DMS53 treated with DMSO at 0.1 percent for 48 hours (cell line): ENCODE measurements around the gene OPA1.

ENCODE experiments used
- DNase-seq: peaks from one replicate; lab custom pipeline; 2025; ENCODE audit not compliant: unreplicated experiment; lab: John Stamatoyannopoulos, UW

The OPA1 gene

DNA sequence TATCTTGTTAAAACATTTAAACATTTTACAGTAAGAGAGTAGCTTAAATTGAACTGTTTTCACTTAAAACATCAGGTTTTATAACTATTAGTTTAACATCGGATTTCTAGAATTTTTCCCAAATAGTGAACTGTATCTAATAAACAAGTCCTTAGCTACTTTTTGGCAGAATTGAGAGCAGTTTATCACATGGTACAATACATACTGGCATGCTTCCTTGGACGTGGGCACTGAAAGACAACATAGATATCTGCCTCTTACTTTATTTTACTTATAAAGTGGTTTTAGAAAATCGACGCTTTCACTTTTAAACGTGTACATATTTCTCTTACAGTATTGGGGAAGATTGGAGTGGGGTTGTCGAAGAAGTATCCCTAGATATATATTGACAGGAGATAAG lies 52.8 kb downstream of the OPA1 start:
- no peak for DNase-seq

DNA sequence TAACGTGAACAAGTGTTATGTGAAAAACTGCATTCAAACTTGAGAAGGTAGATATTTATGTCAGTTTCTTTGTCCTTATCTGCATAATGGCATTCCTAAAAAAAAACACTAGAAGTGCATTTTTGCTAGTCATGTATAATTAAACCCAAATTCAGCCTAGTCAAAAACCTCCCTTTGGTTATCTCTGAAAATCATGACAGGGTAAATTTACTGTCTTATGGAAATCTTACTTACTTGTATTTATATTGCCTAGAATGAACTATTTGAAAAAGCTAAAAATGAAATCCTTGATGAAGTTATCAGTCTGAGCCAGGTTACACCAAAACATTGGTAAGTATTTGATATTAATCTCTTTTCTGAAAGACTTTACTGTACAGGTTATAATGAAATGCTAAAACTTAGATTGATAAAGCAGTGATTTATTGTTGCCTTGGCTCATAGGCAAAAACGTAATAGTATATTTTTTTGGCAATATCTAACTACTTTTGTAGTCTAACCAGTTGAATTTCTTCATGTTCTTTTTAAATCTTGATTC lies 55.6 kb downstream of the OPA1 start:
- DNase-seq = no peak

DNA sequence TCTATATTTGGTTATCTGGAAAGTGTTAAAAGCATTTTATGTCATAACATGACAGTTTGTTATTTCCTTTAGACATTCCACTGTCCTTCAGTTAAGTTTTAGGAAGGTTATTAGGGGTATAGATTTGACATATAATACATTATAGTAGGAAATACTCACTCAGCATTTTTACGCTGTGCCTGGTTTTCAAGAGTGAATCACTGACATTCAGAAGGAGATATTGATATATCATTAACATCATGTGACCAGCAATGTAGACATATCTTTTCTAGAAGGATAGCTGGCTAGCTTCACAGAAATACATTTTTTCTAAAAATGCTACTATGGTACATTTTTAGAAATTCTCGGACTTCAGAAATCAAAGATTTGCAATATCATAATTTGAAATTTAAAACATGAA lies 57.6 kb downstream of the OPA1 start:
- no peak for DNase-seq

DNA sequence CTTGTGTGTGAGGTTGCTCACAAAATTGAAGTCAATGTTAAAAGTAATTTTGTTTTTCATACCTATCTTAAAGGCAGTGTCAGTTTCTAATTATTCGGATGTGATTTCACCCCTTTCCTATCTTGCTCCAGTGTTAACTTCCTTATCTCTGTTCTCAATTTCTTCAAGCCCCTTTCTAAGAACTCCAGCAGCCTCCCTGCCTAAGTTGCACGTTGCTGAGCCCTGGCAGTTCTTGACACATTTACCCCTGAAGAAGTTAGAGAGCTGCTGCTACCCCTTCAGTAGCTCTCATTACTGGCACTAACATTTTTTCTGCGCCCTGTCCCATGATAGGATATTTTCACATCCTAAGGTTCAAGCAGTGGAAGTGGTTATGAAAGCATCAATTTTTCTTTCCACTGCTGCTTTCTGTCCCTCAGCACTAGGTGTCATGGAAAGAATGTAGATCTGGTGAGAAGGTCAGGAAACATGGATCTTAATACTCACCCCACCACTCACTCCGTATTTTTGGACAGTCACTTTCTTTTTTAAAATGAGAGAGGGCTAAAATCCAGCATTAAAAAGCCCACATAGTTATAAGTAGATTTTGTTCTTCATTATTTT lies 62.9 kb downstream of the OPA1 start:
- DNase-seq = no peak

DNA sequence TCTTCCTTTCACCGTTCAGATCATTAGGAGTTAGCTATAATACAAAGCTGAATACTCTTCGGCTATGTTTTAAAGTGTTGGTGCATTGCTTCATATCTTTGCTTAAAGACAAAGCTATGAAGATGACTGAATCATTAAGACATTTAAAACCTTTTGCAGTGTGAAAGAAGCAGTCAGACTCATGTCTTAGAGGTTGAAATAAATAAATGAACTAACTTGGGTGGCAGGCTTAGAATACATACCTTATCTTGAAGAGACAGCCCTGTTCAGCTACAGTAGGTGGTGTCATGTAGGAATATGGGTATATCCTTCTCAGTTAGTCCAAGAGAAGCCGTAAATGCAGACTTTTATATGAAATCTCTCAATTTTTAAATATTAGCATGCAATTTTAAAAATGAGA lies 63.4 kb downstream of the OPA1 start:
- DNase-seq = no peak

DNA sequence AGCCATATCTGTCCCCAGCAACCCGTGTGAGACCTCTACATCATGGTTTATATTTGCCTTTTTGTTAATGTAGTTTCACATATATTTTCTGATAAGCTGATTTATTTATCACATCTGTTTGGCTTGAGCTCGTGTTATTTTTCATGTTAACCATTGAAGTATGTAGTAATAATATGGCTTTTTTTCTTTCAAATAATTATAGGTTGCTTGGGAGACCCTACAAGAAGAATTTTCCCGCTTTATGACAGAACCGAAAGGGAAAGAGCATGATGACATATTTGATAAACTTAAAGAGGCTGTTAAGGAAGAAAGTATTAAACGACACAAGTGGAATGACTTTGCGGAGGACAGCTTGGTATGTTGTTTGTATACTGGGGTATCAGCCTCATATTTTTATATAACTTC lies 63.9 kb downstream of the OPA1 start:
- no peak for DNase-seq

DNA sequence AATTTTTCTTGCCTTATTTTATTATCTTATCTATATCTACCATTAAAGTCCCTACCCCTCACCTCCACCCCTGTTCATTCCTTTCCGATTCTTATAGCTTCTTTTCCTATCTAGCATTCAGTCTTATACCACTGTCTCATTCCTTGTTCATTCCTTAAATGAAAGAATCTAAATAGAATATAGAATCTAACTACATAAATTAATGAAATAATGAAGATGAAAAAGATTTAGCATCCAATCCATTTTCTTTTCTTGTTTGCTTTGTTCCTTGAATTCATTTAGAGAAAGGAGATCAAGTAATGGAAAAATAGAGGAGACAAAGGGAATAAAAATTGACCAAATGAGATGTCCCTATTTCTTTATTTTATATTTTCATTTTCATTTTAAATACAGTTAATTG lies 67.2 kb downstream of the OPA1 start:
- DNase-seq = no peak

DNA sequence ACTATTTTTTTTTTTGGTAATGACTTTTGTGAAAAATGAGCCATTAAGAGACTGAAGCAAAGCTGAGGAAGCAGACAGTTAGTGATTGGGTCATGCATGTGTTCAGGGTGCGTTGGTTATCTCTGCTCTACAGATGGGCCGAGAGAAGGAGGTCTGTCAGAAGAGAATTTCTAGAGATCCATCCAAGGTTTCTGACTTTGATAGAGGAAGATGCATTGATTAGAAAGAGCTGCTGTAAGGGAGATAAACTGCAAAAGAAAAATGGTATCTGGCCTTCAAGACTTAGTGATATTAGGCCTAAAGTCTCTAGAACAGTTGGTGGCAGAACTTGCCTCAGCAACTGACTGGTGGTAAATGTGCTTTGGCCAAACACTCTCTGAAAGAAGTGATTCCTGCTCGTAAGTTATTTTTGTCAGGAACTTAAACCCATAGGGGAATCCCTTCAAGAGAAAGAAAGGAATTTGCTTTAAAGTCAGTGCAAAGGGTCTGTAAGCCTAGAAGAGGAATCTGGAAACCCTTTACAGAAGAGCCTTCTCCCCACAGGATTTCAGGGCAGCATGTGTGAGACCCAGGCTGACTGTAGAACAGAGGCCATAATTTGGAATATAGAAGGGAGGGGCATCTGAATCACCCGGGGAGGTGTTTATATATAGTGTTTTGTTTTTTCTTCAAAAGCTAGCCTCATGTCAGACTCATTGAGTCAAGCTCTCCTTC lies 67.8 kb downstream of the OPA1 start:
- DNase-seq = no peak

DNA sequence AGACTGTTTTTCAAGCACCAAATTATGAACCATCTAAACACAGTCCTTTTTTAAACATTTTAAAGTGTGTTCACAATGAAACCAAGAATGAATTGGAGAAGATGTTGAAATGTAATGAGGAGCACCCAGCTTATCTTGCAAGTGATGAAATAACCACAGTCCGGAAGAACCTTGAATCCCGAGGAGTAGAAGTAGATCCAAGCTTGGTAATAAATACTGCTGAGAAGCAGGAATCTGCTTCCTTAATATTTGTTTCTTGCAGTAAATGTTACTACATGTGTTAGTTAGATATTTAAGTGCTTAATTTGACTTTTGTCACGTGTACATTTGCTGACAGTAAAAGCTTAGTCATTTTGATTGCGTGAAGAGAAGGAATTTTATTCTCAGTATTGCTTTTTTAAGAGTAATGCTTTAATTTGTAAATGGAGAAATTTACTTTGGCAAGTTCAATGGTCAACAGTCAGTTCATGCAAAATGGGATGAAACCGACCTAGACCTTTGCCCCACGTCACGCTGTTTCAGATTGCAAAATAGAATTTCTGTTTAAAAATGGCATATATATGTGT lies 69.8 kb downstream of the OPA1 start:
- no peak for DNase-seq

DNA sequence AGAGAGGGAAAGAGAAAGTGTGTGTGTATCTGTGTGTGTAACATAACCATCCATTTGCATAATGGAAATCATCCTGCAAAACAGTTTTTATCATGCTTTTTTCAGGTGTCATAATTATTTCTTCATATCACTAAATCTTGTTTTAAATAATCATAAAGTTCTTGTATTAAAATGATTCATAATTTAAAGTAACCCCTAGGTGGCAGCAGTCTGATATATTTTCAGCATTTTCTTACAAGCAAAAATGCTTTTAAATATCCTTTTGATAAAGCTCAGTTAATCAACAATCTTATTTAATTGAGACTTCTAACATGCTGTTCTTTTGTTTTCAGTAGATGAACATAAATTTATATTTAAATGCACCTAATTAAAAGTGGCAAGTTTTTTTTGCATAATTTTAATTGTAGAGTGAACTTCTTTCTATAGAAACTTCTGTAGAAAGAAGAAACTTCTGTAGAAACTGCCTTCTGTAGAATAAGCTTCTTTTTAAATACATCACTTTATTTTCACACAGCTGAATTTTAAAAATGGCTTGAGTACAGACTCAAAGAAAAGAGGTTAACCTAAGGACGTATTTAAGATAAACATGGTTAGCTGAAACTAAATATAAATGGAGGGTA lies 72.5 kb downstream of the OPA1 start:
- DNase-seq = peak; percentile 17

DNA sequence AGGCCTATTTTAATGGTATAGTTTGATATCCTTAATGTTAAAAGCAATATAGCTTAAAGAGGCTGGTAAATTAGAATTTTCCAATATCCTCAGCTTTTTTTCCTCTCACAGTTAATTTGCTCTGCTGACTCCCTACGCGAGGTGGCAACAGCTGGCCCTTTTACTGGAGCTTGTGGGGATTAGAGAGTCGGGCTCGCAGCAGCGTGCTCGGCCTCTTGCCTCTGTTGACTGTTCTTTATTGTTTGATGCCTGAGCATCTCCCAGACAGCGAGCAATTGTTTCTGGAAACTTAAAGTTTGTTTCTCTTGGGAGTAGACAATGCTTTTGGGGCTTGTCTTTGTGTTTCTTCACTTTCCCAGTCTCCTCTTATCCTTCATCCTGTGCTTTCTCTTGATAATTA lies 80.8 kb downstream of the OPA1 start:
- DNase-seq = no peak

DNA sequence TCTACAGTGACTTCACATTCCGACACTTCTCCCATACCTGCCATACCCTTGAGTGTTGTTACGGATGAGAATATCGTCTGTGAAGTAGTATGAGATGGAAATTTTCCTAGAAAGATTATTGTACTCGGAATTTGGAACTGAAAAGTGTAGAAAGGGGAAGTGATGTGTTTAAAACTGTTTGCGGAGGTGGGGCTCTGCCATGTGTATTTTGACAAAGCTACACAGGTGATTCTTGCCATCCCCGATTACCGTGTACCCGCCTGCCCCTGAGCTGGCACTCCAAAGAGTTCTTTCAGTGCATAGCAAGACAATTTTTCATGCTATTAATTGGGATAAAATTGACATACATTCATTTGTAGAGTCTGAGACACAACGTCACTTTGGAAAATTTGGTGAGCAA lies 81.7 kb downstream of the OPA1 start:
- DNase-seq = no peak

DNA sequence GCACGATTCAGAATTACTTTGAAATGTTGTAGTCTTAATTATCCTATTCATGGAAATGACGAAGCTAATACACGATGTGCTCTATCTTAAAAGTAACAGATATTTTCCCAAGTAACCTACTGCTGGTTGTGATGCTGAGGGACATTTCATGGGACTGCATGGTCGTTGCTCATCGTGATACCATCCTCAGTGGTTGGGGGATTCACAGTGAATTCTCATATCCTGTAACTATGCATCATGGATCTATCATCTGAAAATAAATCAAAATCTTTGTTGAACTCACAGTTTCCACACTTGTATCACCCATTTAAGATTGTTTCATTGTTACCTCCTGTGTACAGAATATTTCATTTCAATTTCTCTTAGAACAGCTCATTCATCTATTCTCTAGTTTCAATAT lies 84.7 kb downstream of the OPA1 start:
- no peak for DNase-seq

DNA sequence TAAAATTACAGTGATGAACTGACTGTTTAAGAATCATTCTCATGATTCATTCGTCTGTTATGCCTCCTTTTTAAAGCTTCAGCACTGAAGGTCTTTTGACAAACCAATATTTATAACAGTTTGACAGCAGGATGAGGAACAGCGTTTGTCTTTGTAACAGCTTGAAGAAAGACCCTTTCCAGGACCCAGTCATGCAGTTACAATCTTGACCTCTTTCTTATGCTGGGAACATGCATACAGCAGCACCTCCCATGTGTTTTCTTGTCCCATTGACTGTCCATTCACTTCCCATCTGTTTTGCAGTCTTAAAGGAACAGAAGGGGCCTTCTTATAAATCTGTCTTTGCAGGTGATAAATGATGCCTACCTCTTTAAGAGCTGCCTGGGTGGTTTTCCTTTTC lies 87.2 kb downstream of the OPA1 start:
- DNase-seq = no peak

DNA sequence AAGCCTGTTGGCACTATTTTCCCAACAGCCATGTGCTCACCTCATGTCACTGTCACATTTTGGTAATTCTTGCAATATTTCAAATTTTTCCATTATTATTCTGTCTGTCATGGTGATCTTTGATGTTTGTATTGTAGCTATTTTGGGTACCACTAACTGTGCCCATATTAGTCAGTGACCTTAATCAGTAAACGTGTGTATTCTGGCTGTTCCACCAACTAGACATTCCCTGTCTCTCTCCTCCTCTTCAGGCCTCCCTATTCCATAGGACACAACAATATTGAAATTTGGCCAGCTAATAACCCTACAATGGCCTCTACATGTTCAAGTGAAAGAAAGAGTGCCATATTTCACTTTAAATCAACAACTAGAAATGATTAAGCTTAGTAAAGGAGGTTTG lies 88.6 kb downstream of the OPA1 start:
- DNase-seq = no peak

DNA sequence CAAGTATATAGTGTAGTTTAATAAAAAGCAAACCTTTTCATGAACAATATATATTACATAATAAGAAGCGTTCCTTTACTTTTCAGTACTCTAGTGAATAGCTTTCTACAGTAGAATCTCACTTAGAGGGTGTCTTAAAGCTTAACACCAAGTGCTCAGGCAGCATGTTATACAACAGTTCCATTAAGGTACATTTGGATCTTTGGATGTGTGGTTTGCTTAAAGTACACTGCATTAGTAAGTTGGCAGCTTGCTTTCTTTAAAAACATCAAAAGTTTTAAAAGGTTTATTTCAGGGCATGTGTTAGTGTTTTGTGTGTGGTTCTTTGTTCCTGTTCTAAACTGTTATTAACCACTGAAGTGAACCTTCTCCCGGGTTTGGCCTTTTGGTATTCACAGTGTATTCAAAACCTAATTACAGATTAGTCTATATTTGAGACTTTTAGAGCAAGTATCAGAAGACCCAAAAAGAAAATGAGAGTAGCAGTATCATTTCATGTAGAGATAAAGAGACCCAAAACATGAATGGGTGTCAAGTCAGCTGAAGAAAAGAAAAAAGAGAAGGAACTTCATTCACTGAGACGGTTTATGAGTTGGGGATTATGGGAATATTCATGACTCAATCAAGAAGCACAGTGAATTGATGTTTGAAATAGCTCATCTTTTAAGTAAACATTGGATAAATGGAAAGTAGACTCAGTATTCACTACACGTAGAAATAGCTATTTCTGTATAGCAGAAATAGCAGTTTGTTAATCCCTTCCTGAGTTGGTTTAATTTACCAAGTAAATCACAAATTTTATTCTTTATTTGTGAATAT lies 93.9 kb downstream of the OPA1 start:
- peak; percentile 14 for DNase-seq

DNA sequence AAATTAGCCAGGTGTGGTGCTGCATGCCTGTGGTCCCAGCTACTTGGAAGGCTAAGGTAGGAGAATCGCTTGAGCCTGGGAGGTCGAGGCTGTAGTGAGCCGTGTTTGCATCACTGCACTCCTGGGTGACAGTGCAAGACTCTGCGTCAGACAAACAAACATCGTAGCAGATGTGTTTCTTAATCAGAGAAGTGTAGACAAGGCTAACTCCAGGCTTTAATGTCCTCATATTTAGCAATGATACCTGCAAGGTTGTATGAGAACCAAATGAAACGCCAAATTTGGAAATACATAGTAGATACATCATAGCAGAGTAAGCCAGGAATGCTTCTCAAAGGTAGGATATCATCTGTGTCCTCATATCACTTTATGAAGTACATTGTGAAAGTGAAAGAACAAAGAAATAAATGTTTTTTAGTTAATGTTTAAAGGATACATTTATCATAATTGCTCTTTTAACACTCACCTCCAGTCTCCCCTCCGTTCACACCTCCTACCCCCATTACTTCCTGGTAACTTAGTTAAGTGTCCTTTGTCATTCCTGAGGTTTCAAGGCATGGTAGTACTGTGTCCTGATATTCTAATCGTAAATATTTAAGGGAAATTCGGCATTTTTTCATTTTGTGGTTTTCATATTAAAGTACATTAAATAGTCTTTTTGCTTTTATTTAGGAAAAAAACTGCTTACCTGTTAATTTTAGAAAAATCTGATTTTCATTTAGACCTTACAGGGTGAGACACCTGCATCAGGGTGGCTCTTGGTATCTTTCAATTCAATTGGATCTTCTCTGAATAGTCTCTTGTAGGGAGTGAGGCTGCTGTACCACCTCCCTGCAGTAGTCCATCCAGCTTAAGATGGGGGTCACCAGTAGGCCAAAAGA lies 96.1 kb downstream of the OPA1 start:
- no peak for DNase-seq

DNA sequence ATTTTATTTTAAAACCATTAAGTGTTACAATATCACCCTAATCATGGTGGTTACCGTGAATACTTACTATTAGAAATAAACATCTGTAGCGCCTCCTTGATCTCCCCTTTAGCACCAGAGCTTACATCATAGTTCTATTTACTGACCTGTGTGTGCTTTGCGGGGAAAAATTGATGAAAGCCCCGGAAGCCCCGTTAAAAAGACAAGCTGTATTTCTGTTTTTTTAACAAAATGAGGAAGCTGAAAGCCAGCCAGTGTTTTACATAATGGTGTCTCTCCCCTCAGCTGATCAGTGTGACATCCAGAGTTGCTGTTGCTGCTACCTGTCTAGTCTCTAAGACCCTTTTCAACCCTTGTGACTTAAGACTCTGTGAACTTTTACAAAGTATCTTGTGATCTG lies 100.8 kb downstream of the OPA1 start:
- DNase-seq = no peak

DNA sequence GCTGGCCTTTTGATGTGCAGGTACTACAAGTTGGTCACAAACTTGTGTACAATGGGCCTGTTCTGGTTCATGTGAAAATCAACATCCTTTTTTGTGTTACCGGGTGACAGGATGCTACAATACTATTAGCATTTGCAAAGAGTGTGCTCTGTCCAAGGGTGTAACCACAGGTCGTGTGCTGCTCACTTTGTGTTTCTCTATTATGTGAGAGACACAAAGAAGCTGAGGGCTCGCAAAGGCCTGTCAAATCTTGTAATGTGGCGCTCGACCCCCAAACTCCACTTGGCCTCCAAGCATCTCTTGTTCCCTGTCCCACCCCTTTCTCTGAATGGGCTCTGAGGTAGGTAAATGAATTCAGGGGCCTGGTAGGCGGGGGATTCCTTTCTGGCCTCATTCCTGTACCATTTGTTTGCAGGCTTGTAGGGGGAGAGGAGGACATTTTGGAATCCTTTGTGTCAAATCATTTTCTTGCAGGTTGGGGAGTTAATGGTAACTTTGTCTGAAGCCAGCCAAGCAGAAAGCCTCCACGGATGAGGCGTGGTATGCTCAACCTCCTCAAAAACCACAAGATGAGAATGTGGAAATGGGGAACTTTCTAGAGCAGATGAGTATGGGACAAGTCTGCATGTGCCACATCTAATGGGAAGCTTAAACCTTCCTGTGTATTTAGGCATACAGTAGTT lies 109.1 kb downstream of the OPA1 start:
- DNase-seq = no peak

DNA sequence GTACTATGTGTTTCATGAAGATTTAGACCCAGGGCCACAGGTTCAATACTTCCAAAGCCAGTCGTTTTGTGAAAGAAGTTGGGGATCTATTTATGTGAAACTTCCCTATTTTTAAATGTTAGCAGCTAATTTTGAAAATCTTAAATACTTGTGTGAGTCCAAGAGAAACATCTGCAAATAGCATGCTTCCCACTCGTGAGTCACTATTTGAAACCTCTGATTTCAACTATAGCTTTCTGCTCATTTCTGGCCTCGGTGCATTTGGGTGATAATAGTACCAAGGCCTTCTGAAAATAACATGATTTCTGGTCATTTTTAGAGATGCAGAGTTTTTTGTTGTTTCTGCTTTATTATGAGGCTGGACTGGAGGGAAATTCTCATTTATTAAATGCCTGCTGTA lies 110.0 kb downstream of the OPA1 start:
- no peak for DNase-seq
